Muscle of arm (tissue), 12 donors: Measurements from ENCODE around the gene RIT2. TPM values are rescaled to one million over a fixed set of nuclear protein-coding genes. Genes with fewer than 3 reads are reported as not detected.
"Not testable (repeated sequence)": the region's sequence is repeated elsewhere in the genome, so short reads cannot be mapped to it uniquely, and the experiment has no call there.

ENCODE experiments used
- DNase-seq: peaks from one replicate; pipeline ENCODE4 v3.0.0-alpha.2; 2013
- polyA plus RNA-seq, 12 donors: library from polyadenylated mRNA; unstranded; fragments of 120-200 nt; gene quantifications; one replicate each; pipeline ENCODE4 v1.2.1, GENCODE V29; 2013; ENCODE audit not compliant: insufficient read length in 12 of 12

The RIT2 gene
- polyA plus RNA-seq, 12 donors, result not detected

- DNase-seq, result no peak
Observed at GRCh38 chr18:42760290-42760689, 355.2 kb downstream of the RIT2 start.

- DNase-seq, result no peak
Observed at GRCh38 chr18:42758852-42759251, 356.6 kb downstream of the RIT2 start.

- no peak for DNase-seq
Observed at GRCh38 chr18:42756214-42756613, 359.3 kb downstream of the RIT2 start.

GRCh38 chr18:42752916-42753315 is 362.6 kb downstream of the RIT2 start:
- no peak for DNase-seq

- DNase-seq, result no peak
Observed at GRCh38 chr18:42746794-42747193, 368.7 kb downstream of the RIT2 start.

GRCh38 chr18:42745931-42746330 is 369.6 kb downstream of the RIT2 start:
- no peak for DNase-seq

- DNase-seq, result no peak
Observed at GRCh38 chr18:42745171-42745570, 370.3 kb downstream of the RIT2 start.

- no peak for DNase-seq
Observed at GRCh38 chr18:42743373-42744138, 371.9 kb downstream of the RIT2 start.

GRCh38 chr18:42742969-42743368 is 372.5 kb downstream of the RIT2 start:
- DNase-seq, result no peak

GRCh38 chr18:42742474-42742873 is 373.0 kb downstream of the RIT2 start:
- DNase-seq, result no peak

- not testable (repeated sequence) for DNase-seq
Observed at GRCh38 chr18:42741805-42742347, 373.6 kb downstream of the RIT2 start.

GRCh38 chr18:42741299-42741698 is 374.2 kb downstream of the RIT2 start:
- DNase-seq, result not testable (repeated sequence)

- DNase-seq, result no peak
Observed at GRCh38 chr18:42736074-42736473, 379.4 kb downstream of the RIT2 start.

- no peak for DNase-seq
Observed at GRCh38 chr18:42734520-42734919, 381.0 kb downstream of the RIT2 start.

- DNase-seq, result no peak
Observed at GRCh38 chr18:42730272-42730671, 385.2 kb downstream of the RIT2 start.

GRCh38 chr18:42719221-42719620 is 396.3 kb downstream of the RIT2 start:
- no peak for DNase-seq

- no peak for DNase-seq
Observed at GRCh38 chr18:42712065-42712464, 403.4 kb downstream of the RIT2 start.

GRCh38 chr18:42707080-42707479 is 408.4 kb downstream of the RIT2 start:
- no peak for DNase-seq

- DNase-seq, result no peak
Observed at GRCh38 chr18:42706618-42707017, 408.9 kb downstream of the RIT2 start.

- DNase-seq, result no peak
Observed at GRCh38 chr18:42706029-42706608, 409.4 kb downstream of the RIT2 start.
